NCI-H345 treated with DMSO at 0.1 percent for 48 hours (cell line): ENCODE measurements around the gene KRTAP21-2.
"Not testable (repeated sequence)": the region's sequence is repeated elsewhere in the genome, so short reads cannot be mapped to it uniquely, and the experiment has no call there.

Experiments
- DNase-seq: peaks from one replicate; lab custom pipeline; 2025; ENCODE audit not compliant: unreplicated experiment; lab: John Stamatoyannopoulos, UW

KRTAP21-2 gene

GRCh38 chr21:30747159-30747558 lies at the start of gene KRTAP21-2:
KRTAP21-2 (minus strand) TSS chr21:30747259; CDS start chr21:30747202, 57 bp downstream.
- DNase-seq = no peak

GRCh38 chr21:30793581-30794314 lies 46.7 kb upstream of the KRTAP21-2 start:
- DNase-seq = no peak

GRCh38 chr21:30779249-30779648 lies 32.2 kb upstream of the KRTAP21-2 start:
- DNase-seq = no peak

- DNase-seq = no peak
These were observed 22.8 kb upstream of the KRTAP21-2 start for GRCh38 chr21:30769724-30770431.

GRCh38 chr21:30760776-30761175 lies 13.7 kb upstream of the KRTAP21-2 start:
- no peak for DNase-seq

- no peak for DNase-seq
These were observed 11.2 kb upstream of the KRTAP21-2 start for GRCh38 chr21:30758306-30758705.

- not testable (repeated sequence) for DNase-seq
These were observed 8.3 kb upstream of the KRTAP21-2 start, which contains the start of gene KRTAP21-1 for GRCh38 chr21:30755328-30755727. KRTAP21-1 (minus strand) TSS chr21:30755428; CDS start chr21:30755378, 50 bp downstream.

GRCh38 chr21:30740462-30740861 lies 6.6 kb downstream of the KRTAP21-2 start:
- DNase-seq = no peak

- no peak for DNase-seq
These were observed 14.0 kb downstream of the KRTAP21-2 start for GRCh38 chr21:30733026-30733425.

- no peak for DNase-seq
These were observed 20.3 kb downstream of the KRTAP21-2 start for GRCh38 chr21:30726726-30727125.

- no peak for DNase-seq
These were observed 27.7 kb downstream of the KRTAP21-2 start for GRCh38 chr21:30719401-30719800.

GRCh38 chr21:30718239-30718909 lies 28.7 kb downstream of the KRTAP21-2 start, which contains the start of gene KRTAP21-3:
KRTAP21-3 (minus strand) TSS chr21:30718777; CDS start chr21:30718759, 18 bp downstream.
- no peak for DNase-seq

GRCh38 chr21:30717105-30717504 lies 30.0 kb downstream of the KRTAP21-2 start:
- no peak for DNase-seq

- no peak for DNase-seq
These were observed 32.1 kb downstream of the KRTAP21-2 start for GRCh38 chr21:30714946-30715345.

- no peak for DNase-seq
These were observed 32.6 kb downstream of the KRTAP21-2 start for GRCh38 chr21:30714456-30714855.

GRCh38 chr21:30713766-30714165 lies 33.3 kb downstream of the KRTAP21-2 start:
- DNase-seq = no peak

- no peak for DNase-seq
These were observed 36.6 kb downstream of the KRTAP21-2 start for GRCh38 chr21:30710499-30710898.

- DNase-seq = no peak
These were observed 39.6 kb downstream of the KRTAP21-2 start for GRCh38 chr21:30707409-30707808.
